NT2/D1 (cell line): Measurements from ENCODE around the gene CKB.
"Not testable (repeated sequence)": the region's sequence is repeated elsewhere in the genome, so short reads cannot be mapped to it uniquely, and the experiment has no call there.

ENCODE experiments used
- DNase-seq: peaks from one replicate; pipeline ENCODE4 v3.0.0-alpha.2; 2011; ENCODE audit warnings: low read depth, low spot score
- H3K27me3 ChIP-seq: 2 replicates; pipeline ENCODE4 v1.6.0; 2011; ENCODE audit warnings: mild to moderate bottlenecking; ENCODE audit not compliant: insufficient read length, insufficient read depth
- H3K36me3 ChIP-seq: 2 replicates; pipeline ENCODE4 v1.6.1; 2011; ENCODE audit warnings: mild to moderate bottlenecking, low read length, mixed read lengths; ENCODE audit not compliant: insufficient read depth, insufficient read length
- H3K4me1 ChIP-seq: 2 replicates; pipeline ENCODE4 v1.5.1; 2011; ENCODE audit not compliant: insufficient read depth, insufficient read length
- H3K4me3 ChIP-seq: 2 replicates; pipeline ENCODE4 v1.5.1; 2011; ENCODE audit warnings: low read depth; ENCODE audit not compliant: insufficient read length
- H3K9ac ChIP-seq: 2 replicates; pipeline ENCODE4 v1.6.0; 2011; ENCODE audit warnings: low read depth; ENCODE audit not compliant: insufficient read length
- H3K9me3 ChIP-seq: 2 replicates; pipeline ENCODE4 v1.5.1; 2011; ENCODE audit warnings: mild to moderate bottlenecking, low read length; ENCODE audit not compliant: insufficient read depth
- SUZ12 ChIP-seq: IDR thresholded peaks from 2 replicates; pipeline ENCODE4 v1.6.1; 2011; ENCODE audit not compliant: insufficient read length, insufficient read depth; ENCODE audit errors: extremely low read depth
- YY1 ChIP-seq: IDR thresholded peaks from 2 replicates; pipeline ENCODE4 v1.6.1; 2011; ENCODE audit not compliant: insufficient read length, insufficient read depth
- ZNF274 ChIP-seq: IDR thresholded peaks from 2 replicates; pipeline ENCODE4 v1.6.1; 2011; ENCODE audit warnings: mild to moderate bottlenecking, low read depth, low read length

The CKB gene

DNA sequence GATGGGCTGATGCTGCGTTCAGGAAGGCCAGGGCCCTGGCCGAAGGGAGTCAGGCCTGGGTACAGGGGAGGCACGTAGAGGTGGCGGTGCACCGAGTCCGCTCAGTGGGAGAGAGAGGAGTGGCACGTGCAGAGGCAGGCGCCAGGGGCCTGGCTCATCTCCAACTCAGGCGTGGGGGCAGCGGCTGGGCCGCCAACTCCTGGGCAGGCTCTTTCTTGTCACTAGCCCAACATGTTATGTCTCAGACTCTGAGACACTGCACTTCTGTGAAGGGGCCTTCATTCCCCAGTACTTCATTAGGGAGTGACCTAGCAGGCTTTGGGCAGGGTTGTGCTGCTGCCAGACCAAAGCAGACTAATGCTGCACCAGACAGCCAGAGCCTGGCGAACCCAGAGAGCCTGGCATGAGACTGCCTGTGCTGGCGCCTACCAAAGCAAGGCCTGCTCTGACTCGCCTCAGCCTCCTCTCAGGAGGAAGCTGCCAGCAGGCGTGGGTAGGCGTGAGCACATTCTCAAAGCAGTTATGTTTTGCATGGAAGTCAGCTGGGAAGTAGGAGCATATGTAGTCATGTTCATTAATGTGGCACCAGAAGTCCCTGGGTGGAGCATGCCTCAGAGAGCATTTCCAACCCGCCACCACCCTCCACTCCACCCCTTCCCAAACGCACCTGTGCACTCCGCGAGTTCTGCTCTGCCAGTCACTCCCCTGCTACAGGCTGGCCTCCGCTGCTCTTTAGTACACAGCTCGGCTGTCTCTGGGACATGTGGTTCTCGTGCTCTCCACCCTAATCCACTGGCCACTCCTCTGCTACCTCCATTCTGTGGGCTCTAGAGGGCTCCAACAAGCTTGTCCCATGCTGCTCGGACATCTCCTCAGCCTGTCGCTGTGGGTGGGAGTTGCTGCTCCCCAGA, 9.7 kb downstream of the CKB start:
- DNase-seq = no peak
- peaks cover 39% of the 10 kb centered on the region for H3K36me3 ChIP-seq
- no peak for TF ChIP-seq YY1
- TF ChIP-seq ZNF274 = no peak
- no peak for TF ChIP-seq SUZ12

GRCh38 chr14:103512180-103512579, 10.4 kb downstream of the CKB start:
- H3K27me3 ChIP-seq, H3K9ac ChIP-seq, H3K4me1 ChIP-seq, H3K4me3 ChIP-seq, DNase-seq, H3K9me3 ChIP-seq: not testable (repeated sequence)
- peaks cover 47% of the 10 kb centered on the region for H3K36me3 ChIP-seq

More for the DNA sequence above, 9.7 kb downstream of the CKB start:
- no peaks in the 10 kb centered on the region for H3K27me3 ChIP-seq
- H3K4me1 ChIP-seq = peaks cover 11% of the 10 kb centered on the region
- H3K9me3 ChIP-seq = no peaks in the 10 kb centered on the region
- H3K9ac ChIP-seq = peak overlapping the region; percentile 50
- H3K4me3 ChIP-seq = no peak overlapping the region

- no peaks in the 10 kb centered on the region for H3K9me3 ChIP-seq
- TF ChIP-seq ZNF274 (no peak), SUZ12 (no peak), YY1 (no peak)
- H3K27me3 ChIP-seq = no peaks in the 10 kb centered on the region
- DNase-seq = no peak
- no peak overlapping the region for H3K4me3 ChIP-seq
- peaks cover 48% of the 10 kb centered on the region for H3K36me3 ChIP-seq
- no peak overlapping the region for H3K9ac ChIP-seq
- H3K4me1 ChIP-seq = peaks cover 6% of the 10 kb centered on the region
These were observed 11.6 kb downstream of the CKB start for GRCh38 chr14:103510724-103511693.

GRCh38 chr14:103509864-103510723, 12.5 kb downstream of the CKB start:
- Histone ChIP-seq H3K27me3 (no peaks in the 10 kb centered on the region), H3K9ac (no peak overlapping the region), H3K9me3 (no peaks in the 10 kb centered on the region), H3K4me1 (peaks cover 5% of the 10 kb centered on the region), H3K36me3 (peaks cover 53% of the 10 kb centered on the region), H3K4me3 (no peak overlapping the region)
- DNase-seq = no peak
- TF ChIP-seq SUZ12 (no peak), ZNF274 (no peak), YY1 (no peak)

DNA sequence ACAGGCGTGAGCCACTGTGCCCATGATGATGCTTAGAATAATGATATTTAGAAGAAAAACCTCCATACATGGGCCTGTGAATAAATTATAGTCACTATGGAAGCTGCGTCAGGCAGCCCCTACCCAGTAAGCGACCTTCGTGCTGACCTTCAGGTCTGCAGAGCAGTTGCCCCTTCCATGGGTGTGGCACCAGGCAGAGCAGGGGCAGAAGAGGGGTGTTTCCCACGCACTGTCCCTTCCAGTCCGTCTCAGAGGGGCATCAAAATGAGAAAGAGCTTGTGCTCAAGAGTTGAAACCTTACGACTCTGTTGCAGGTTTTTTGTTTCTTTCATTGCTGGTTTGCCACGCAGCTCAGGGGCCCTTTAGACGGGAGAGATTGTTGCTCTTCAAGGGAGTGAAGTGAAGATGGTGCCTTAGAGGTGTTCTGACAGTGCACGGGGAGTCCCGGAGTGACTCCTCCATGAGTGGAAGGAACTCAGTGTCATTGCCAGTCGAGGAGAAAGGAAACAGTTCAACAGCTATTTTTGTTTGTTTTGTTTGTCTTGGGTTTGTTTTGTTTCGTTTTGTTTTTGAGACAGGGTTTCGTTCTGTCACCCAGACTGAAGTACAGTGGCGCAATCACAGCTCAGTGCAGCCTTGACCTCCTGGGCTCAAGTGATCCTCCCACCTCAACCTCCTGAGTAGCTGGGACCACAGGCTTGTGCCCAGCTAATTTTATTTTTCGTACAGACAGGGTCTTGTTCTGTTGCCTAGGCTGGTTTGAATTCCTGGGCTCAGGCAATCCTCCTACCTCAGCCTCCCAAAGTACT, 13.9 kb downstream of the CKB start:
- TF ChIP-seq YY1 = no peak
- TF ChIP-seq SUZ12 = no peak
- no peak for TF ChIP-seq ZNF274
- peaks cover 2% of the 10 kb centered on the region for H3K4me1 ChIP-seq
- DNase-seq = no peak
- no peak overlapping the region for H3K9ac ChIP-seq
- H3K9me3 ChIP-seq = no peaks in the 10 kb centered on the region
- H3K36me3 ChIP-seq = peaks cover 62% of the 10 kb centered on the region
- H3K4me3 ChIP-seq = no peak overlapping the region
- no peaks in the 10 kb centered on the region for H3K27me3 ChIP-seq

GRCh38 chr14:103507751-103508150, 14.9 kb downstream of the CKB start:
- TF ChIP-seq SUZ12 (no peak), ZNF274 (no peak), YY1 (no peak)
- Histone ChIP-seq H3K9ac (no peak overlapping the region), H3K4me3 (no peak overlapping the region), H3K9me3 (no peaks in the 10 kb centered on the region), H3K4me1 (no peaks in the 10 kb centered on the region), H3K36me3 (peaks cover 63% of the 10 kb centered on the region), H3K27me3 (no peaks in the 10 kb centered on the region)
- no peak for DNase-seq
